SKM-1 treated with dmso at 0.1 percent for 144 hours (cell line): Measurements from ENCODE around the gene TRPM1.

Experiments used
- DNase-seq: peaks from one replicate; lab custom pipeline; 2025; ENCODE audit not compliant: unreplicated experiment; lab: John Stamatoyannopoulos, UW

The TRPM1 gene

GRCh38 chr15:31101262-31102038, at the start of gene TRPM1:
TSS of gene TRPM1 (minus strand) at chr15:31101725. CDS start at chr15:31081355, 20,370 bp downstream.
- DNase-seq: no peak

DNA sequence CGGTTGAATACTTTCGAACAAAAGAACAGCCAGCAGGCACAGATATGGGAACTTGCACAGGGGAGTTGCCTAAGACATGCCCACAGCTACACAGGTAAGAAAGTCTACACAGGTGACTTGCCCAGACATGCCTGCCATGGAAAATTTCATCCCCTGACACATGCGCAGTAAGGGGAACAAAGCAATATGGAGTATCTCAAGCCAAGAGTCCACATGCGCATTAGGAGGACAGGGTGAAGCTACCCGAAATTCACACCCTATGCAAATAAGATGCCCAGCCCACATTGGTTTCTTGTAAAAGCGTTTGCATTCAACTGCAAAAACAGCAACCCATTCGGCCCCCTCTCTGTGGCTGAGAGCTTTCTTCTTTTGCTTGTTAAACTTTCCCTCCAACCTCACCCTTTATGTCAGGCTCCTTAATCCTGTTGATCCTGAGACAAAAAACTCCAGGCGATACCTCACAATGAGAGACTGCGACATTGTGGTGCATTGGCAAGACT, 49.3 kb upstream of the TRPM1 start:
- DNase-seq: no peak

DNA sequence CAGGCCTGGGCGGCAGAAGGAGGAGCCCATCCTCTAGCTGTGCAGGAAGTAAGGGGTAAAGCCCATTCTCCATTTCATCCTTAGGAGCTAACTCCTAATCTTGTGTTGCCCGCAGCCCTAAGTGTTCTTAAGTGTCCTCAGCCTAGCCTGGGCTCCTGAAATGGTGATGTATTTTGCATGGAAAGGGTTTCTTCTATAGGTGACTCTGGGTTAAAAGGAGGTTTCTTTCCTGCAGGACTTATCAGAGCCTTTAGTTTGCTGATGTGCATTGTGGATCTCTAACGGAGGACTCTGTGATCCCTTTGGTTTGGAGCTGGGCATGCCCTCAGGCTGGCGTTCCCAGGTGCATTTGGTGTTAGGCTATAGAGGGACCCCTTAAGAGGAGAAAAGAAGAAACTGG, 48.5 kb upstream of the TRPM1 start:
- no peak for DNase-seq

DNA sequence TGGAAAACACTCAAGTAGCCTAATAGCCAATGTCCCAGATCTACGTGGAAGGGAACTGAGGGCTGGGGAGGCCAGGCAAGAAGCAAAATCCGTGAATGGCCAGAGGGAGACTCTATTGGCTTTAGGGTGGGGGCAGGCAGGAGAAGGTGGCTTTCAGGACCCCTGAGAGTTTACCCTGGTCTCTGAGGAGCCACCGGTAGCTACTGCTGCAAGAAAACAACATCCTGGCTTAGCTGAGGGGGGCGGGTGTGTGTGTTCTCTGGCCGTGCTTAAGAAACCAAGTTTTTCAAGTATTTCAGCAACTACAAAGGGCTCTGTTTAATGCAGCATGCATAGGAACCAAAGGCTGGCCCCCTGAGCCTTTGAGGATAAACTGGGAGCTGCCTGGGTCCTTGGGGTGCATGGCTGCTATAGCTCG, 47.6 kb upstream of the TRPM1 start:
- no peak for DNase-seq

GRCh38 chr15:31148297-31149087, 47.0 kb upstream of the TRPM1 start:
- DNase-seq: no peak

- no peak for DNase-seq
These were observed 46.4 kb upstream of the TRPM1 start for GRCh38 chr15:31147944-31148296.

DNA sequence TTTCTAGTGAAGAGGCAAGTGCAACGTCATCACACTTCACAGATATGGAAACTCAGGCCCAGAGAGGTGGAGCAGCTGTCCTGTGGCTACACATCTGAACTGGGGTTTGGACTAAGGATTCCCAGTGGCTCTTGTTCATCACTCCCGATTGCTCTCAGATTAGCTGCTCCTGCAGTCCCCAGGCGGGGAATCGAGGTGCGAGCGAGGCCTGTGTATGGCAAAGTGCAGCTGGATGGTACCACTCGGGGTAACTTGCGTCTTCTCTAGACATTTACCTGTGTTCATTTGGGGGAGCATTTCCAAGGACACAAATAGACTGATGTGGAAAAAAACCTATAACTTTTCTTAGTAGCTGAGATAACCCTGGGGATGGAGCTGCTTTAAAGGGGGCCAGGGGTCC, 45.9 kb upstream of the TRPM1 start:
- DNase-seq: no peak

DNA sequence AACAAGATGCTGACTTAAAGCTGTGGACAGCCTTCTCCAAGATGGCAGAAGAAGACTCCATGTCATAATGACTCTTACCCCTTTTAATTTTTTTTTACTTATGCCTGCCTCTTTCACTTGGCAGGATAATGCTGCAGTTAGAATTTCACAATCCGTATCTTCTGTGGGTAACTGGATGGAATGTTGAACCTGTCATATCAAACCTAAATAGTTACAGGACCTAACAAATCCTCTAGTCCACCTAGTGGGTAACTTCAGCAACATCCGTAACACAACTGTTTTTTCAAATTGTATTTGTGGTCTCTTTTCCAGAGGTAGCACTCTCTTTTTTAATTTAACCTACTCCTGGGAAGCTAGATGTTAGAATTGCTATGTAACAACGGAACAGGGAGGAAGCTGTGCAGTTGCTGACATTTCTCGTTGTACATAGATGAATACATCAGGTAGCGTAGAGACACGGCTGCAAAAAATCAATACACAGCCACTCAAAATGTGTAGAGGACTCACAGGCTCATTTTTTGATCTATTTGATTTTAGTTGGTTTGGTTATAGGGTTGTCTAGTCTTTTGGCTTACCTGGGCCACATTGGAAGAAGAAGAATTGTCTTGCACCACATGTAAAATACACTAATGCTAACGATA, 43.9 kb upstream of the TRPM1 start:
- no peak for DNase-seq

DNA sequence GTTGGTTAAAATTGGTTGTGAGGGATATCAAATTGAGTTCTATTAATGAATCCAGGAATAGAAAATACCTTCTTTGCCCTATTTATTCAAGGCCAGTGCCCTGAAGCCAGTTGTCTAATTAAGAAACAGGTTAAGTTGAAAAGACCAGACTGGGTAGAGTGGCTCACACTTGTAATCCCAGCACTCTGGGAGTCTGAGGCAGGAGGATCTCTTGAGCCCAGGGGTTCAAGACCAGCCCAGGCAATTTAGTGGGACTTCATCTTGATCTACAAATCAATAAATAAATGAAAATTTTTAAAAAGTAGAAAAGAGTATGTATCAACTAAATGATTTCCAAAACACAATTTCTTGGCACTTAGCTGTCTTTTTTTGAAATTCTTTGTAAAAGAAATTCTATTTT, 40.3 kb upstream of the TRPM1 start:
- no peak for DNase-seq

DNA sequence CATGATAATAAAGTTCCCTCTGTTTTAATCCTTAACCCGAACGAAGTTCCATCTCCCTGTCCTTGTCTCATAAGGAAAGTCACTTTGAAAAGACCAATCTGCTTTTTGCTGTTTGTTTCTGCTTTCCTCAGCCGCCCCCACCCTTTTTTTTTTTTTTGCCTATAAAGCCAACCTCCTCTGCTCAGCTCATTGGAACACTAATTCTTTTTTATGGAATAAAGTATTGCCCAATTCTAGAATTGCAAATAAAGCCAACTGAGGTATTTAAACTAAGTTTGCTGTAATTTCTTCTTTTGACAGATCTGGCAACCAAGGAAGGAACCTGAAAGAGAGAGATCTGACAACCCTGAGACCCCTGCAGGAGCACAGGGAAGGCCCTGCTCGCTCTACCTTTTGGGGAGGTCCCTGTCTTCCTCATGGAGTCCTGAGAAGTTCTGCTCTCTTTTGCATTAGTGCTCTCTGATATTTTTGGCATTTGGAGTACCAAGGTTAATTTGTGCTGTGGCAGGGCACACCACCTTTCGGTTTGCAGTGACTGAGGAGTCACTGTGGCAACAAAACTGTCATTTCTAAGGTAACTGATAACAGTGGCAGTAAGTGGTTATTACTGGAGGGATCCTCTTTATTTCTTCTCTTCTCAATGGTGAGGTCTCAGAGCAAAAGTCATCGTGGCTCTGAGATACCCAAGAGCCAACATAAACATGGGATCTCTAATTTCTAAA, 35.2 kb upstream of the TRPM1 start:
- no peak for DNase-seq

DNA sequence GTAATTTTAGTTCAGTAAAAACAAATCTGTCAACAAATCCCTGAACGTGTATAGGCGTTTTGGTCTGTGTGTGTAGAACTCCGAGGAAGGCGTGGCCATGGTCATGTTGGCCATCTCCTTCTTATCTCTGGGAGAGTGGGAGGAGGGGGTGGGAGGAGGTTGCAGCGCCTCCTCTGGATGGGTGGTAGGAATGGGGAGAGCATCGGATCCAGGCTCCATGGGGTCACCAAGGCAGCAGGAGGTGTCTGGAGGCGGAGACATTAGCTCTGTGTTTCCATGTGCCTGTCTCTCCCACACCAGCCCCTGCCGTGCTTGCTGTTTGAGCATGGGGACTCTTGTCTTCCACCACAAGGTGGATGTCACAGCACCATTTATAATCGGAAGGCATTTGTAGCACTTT, 34.5 kb upstream of the TRPM1 start:
- no peak for DNase-seq

- DNase-seq: peak; percentile 8
These were observed 34.0 kb upstream of the TRPM1 start for GRCh38 chr15:31135523-31135922.

GRCh38 chr15:31133890-31134289, 32.4 kb upstream of the TRPM1 start:
- DNase-seq: no peak

- DNase-seq: no peak
These were observed 30.4 kb upstream of the TRPM1 start for GRCh38 chr15:31131853-31132375.

GRCh38 chr15:31130576-31131237, 29.2 kb upstream of the TRPM1 start:
- DNase-seq: no peak

- DNase-seq: no peak
These were observed 28.3 kb upstream of the TRPM1 start for GRCh38 chr15:31129769-31130303.

GRCh38 chr15:31128919-31129768, 27.6 kb upstream of the TRPM1 start:
- peak; percentile 81 for DNase-seq

DNA sequence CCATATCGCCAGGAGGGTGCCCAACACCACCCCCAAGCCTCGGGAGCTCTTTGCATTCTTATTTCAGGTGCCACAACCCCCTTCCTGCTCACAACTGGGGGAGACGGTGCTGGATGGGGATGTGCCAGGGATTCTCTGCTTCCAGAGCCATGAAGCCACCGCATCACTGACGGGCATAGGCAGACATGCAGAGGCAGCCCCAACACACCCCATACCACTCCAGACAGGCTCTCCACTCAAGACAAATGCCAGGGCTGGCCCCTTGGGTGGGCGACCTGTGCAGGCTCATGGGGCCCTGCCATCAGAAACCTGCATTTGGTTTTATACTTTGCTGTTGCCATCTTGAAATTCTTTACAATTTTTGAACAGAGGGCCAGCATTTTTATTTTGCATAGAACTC, 27.0 kb upstream of the TRPM1 start:
- no peak for DNase-seq

GRCh38 chr15:31127596-31128261, 26.2 kb upstream of the TRPM1 start:
- DNase-seq: no peak
